Breast epithelium (tissue), 3 donors: ENCODE measurements around the gene SPOCK1.

ENCODE experiments used
- CTCF ChIP-seq, 3 donors: fragments of 450-650 bp; IDR thresholded peaks; one replicate each; pipeline ENCODE4 v1.5.1; 2016 to 2017; ENCODE audit warnings: antibody characterized with exemption in 3 of 3, mild to moderate bottlenecking in 3 of 3, moderate library complexity in 3 of 3
- POLR2A ChIP-seq: fragments of 450-650 bp; IDR thresholded peaks from one replicate; pipeline ENCODE4 v1.6.1; 2016; ENCODE audit warnings: antibody characterized with exemption, mild to moderate bottlenecking, moderate library complexity
- POLR2AphosphoS5 ChIP-seq, 3 donors: sonication (generic); formaldehyde crosslinking; IDR thresholded peaks; one replicate each; pipeline ENCODE4 v1.6.1; 2017; ENCODE audit warnings: antibody characterized with exemption in 3 of 3

GRCh38 chr5:137148655-137149054 lies 350.5 kb downstream of the SPOCK1 start:
- TF ChIP-seq CTCF (IDR thresholded peaks at IDR 0.05) (no peak), POLR2A (no peak), POLR2AphosphoS5 (IDR thresholded peaks at IDR 0.05) (no peak)
